CD14-positive monocyte (primary cell): ENCODE measurements around the gene YIF1B. TPM values are rescaled to one million over a fixed set of nuclear protein-coding genes. Genes with fewer than 3 reads are reported as not detected.

Source experiments
- DNase-seq, 3 donors: peaks; one replicate each; pipeline ENCODE4 v3.0.0-alpha.2; 2011 to 2022
- H2AFZ ChIP-seq: 2 replicates; pipeline ENCODE4 v1.6.0; 2012; ENCODE audit warnings: mild to moderate bottlenecking, low read depth, low read length, inconsistent platforms; ENCODE audit not compliant: insufficient read depth, poor library complexity, severe bottlenecking
- H3K27ac ChIP-seq, 2 donors: 1 replicate in 1 of 2; 2 replicates in 1 of 2; pipeline ENCODE4 v1.5.1; 2012 to 2013; ENCODE audit warnings: low read length in 2 of 2, control low read depth in 1 of 2, inconsistent platforms in 1 of 2, low read depth in 1 of 2, mild to moderate bottlenecking in 1 of 2
- H3K27me3 ChIP-seq, 2 donors: one replicate each; pipeline versions ENCODE4 v1.6.0 to v1.6.1; 2011 to 2013; ENCODE audit warnings: low read length in 2 of 2; ENCODE audit not compliant: control insufficient read depth in 2 of 2, insufficient read depth in 2 of 2
- H3K36me3 ChIP-seq, 2 donors: replicated peaks in 1 of 2; 1 replicate in 1 of 2; 2 replicates in 1 of 2; pipeline versions ENCODE4 v1.5.1 to v1.6.1; 2012 to 2013; ENCODE audit warnings: low read length in 2 of 2, control low read depth in 1 of 2, inconsistent platforms in 1 of 2, mild to moderate bottlenecking in 1 of 2; ENCODE audit not compliant: insufficient read depth in 2 of 2, control insufficient read depth in 1 of 2
- H3K4me1 ChIP-seq, 2 donors: 1 replicate in 1 of 2; 2 replicates in 1 of 2; pipeline versions ENCODE4 v1.5.1 to v1.6.1; 2012 to 2013; ENCODE audit warnings: low read length in 2 of 2, control low read depth in 1 of 2, inconsistent platforms in 1 of 2, mild to moderate bottlenecking in 1 of 2, moderate library complexity in 1 of 2; ENCODE audit not compliant: insufficient read depth in 2 of 2, control insufficient read depth in 1 of 2
- H3K4me2 ChIP-seq: replicated peaks from 2 replicates; pipeline ENCODE3; 2012; ENCODE audit warnings: low read length, moderate library complexity, mild to moderate bottlenecking; ENCODE audit not compliant: poor library complexity, severe bottlenecking; ENCODE audit errors: extremely low read depth
- H3K4me3 ChIP-seq, 3 experiments: fragments of 200-600 bp in 1 of 3; sonication (generic) in 1 of 3; replicated peaks in 1 of 3; 1 replicate in 2 of 3; 2 replicates in 1 of 3; pipeline ENCODE4 v1.5.1; 2011 to 2013; ENCODE audit warnings: low read length in 3 of 3, mild to moderate bottlenecking in 3 of 3, control low read depth in 2 of 3, low read depth in 2 of 3, inconsistent platforms in 1 of 3, moderate library complexity in 1 of 3
- H3K79me2 ChIP-seq: 2 replicates; pipeline ENCODE4 v1.6.0; 2012; ENCODE audit warnings: mild to moderate bottlenecking, control low read depth, inconsistent platforms, low read length, moderate library complexity; ENCODE audit not compliant: insufficient read depth
- H3K9ac ChIP-seq: 2 replicates; pipeline ENCODE4 v1.6.0; 2017; ENCODE audit warnings: low read length, mild to moderate bottlenecking; ENCODE audit not compliant: insufficient read depth, poor library complexity, severe bottlenecking
- H3K9me3 ChIP-seq, 2 donors: replicated peaks in 1 of 2; 1 replicate in 1 of 2; 2 replicates in 1 of 2; pipeline versions ENCODE4 v1.5.1 to v1.6.1; 2012 to 2013; ENCODE audit warnings: low read length in 2 of 2, control low read depth in 1 of 2; ENCODE audit not compliant: control insufficient read depth in 1 of 2, insufficient read depth in 1 of 2
- H4K20me1 ChIP-seq: 2 replicates; pipeline ENCODE4 v1.6.0; 2012; ENCODE audit warnings: mild to moderate bottlenecking, low read length, control low read depth, moderate library complexity; ENCODE audit not compliant: insufficient read depth
- H3K27ac Mint-ChIP-seq, 7 donors: one replicate each; pipeline ENCODE4 v1.8.0; 2020; ENCODE audit warnings: mild to moderate bottlenecking in 7 of 7, mixed read lengths in 7 of 7, moderate library complexity in 6 of 7, inconsistent platforms in 2 of 7
- H3K27me3 Mint-ChIP-seq, 3 donors: one replicate each; pipeline ENCODE4 v1.8.0; 2021 to 2022; ENCODE audit warnings: low read depth in 3 of 3, mild to moderate bottlenecking in 3 of 3, mixed read lengths in 3 of 3, moderate library complexity in 3 of 3, inconsistent platforms in 1 of 3
- H3K36me3 Mint-ChIP-seq, 2 donors: one replicate each; pipeline ENCODE4 v1.8.0; 2020; ENCODE audit warnings: mixed read lengths in 2 of 2, inconsistent platforms in 1 of 2, mild to moderate bottlenecking in 1 of 2
- H3K4me1 Mint-ChIP-seq: one replicate; pipeline ENCODE4 v1.8.0; 2020; ENCODE audit warnings: mild to moderate bottlenecking, mixed read lengths
- H3K4me3 Mint-ChIP-seq, 2 donors: one replicate each; pipeline ENCODE4 v1.8.0; 2020; ENCODE audit warnings: mild to moderate bottlenecking in 2 of 2, mixed read lengths in 2 of 2, moderate library complexity in 1 of 2
- H3K9me3 Mint-ChIP-seq, 7 donors: one replicate each; pipeline ENCODE4 v1.8.0; 2020 to 2022; ENCODE audit warnings: mixed read lengths in 7 of 7, mild to moderate bottlenecking in 6 of 7, moderate library complexity in 6 of 7, inconsistent platforms in 2 of 7
- CTCF ChIP-seq: fragments of 200-600 bp; IDR thresholded peaks from one replicate; pipeline ENCODE4 v1.8.0; 2022; ENCODE audit warnings: antibody characterized with exemption, mild to moderate bottlenecking
- WGBS: methylation state at CpG from one replicate; pipeline ENCODE4 v1.1.5; 2013; ENCODE audit warnings: missing lambda C conversion rate; ENCODE audit not compliant: insufficient coverage; 5-methylcytosine and 5-hydroxymethylcytosine counted together
- intact Hi-C, 2 donors: fragments of 100-400 bp; cut with micrococcal nuclease; formaldehyde crosslinking; loops; one replicate each; pipeline versions ENCODE4 v1.15.0 to v1.15.1; 2023
- polyA plus RNA-seq, 3 donors: library from polyadenylated mRNA; depleted of rRNA in 1 of 3; unstranded in 2 of 3; stranded (reverse) in 1 of 3; fragments of 300-500 nt in 2 of 3; fragments of >200 nt in 1 of 3; fragmentation: Illumina TruSeq in 2 of 3; gene quantifications; 1 replicate in 2 of 3; 2 replicates in 1 of 3; pipeline ENCODE4 v1.2.3, GENCODE V29; 2012 to 2021

YIF1B gene
- polyA plus RNA-seq, 3 donors, result 79.4 to 90.5 (median 86.1) TPM

DNA sequence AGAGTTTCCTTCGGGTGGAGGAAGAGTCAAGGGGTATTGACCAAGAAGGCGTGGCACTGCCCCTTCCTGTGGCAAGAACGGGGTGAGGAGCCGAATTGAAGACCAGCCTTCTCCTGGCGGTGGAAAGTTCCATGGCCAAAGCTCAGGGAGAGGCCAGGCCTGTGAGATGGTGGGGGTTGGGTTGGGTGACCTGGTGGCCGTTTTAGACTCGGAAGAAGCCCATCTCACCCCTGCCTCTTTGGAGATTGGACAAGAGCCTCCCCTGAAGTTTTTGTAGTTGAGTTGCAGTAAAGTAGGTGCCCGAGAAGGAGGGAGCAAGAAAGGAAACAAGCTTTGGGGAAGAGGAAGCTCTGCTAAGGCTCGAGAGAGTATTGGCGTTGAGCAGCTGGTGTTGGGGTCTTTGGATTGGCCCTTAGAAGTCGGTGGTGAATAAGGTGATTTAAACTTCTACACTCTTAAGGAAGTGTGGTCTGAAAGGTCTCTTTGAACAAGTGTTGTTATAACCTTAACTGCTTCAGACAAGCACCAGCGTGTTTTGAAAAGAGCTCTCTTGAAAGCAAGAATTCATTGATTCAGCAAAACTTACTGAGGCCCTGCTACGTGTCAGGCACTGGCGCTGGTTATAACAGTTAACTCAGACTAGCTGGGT lies 50.4 kb downstream of the YIF1B start:
- Histone ChIP-seq H3K4me1 (peaks cover 30 to 44% of the 10 kb centered on the region in 2 donors), H3K27ac (peak overlapping the region; percentile 82 to 89), H3K4me3 (peak overlapping the region; percentile 50 to 85 (median 56)), H3K27me3 (no peaks in the 10 kb centered on the region), H3K4me2 (peak overlapping the region; percentile 95), H3K9me3 (no peaks in the 10 kb centered on the region), H3K9ac (peak overlapping the region; percentile 79), H3K36me3 (no peaks in the 10 kb centered on the region), H3K79me2 (peaks cover 28% of the 10 kb centered on the region), H2AFZ (peak overlapping the region; percentile 93), H4K20me1 (peaks cover 20% of the 10 kb centered on the region)
- TF ChIP-seq CTCF, result no peak
- Mint-ChIP-seq H3K9me3 (peaks cover 0 to 2% (median 0%) of the 10 kb centered on the region in 7 donors), H3K27ac (peak overlapping the region; percentile 85 to 95 (median 88)), H3K4me1 (peaks cover 50% of the 10 kb centered on the region), H3K4me3 (peak overlapping the region; percentile 95 to 99), H3K36me3 (peaks cover 10 to 17% of the 10 kb centered on the region in 2 donors), H3K27me3 (peaks cover 6 to 12% (median 7%) of the 10 kb centered on the region in 3 donors)
- 6% methylated on average over 9 of the region's 14 CpGs for WGBS
- intact Hi-C loops, result no loop called here
- peak; percentile 25 to 45 (median 43) for DNase-seq

- Mint-ChIP-seq H3K4me3 (peak within 1 kb of the TSS; percentile 95 to 99), H3K9me3 (peaks cover 0 to 2% (median 0%) of the 10 kb centered on the region in 7 donors), H3K4me1 (peaks cover 50% of the 10 kb centered on the region), H3K36me3 (peaks cover 5 to 11% of the 10 kb centered on the region in 2 donors), H3K27ac (peak within 1 kb of the TSS; percentile 89 to 96 (median 95)), H3K27me3 (peaks cover 6 to 12% (median 10%) of the 10 kb centered on the region in 3 donors)
- Histone ChIP-seq H3K27me3 (no peaks in the 10 kb centered on the region), H3K27ac (peak within 1 kb of the TSS; percentile 82 to 89), H3K4me3 (peak within 1 kb of the TSS; percentile 50 to 85 (median 56)), H3K4me1 (peaks cover 30 to 44% of the 10 kb centered on the region in 2 donors), H3K36me3 (no peaks in the 10 kb centered on the region), H3K79me2 (peaks cover 21% of the 10 kb centered on the region), H3K4me2 (peak within 1 kb of the TSS; percentile 95), H4K20me1 (peaks cover 19% of the 10 kb centered on the region), H3K9ac (peak within 1 kb of the TSS; percentile 79), H2AFZ (peak within 1 kb of the TSS; percentile 93), H3K9me3 (no peaks in the 10 kb centered on the region)
- WGBS, result under 1% methylated on average over 78 of the region's 78 CpGs
- no peak for TF ChIP-seq CTCF
- peak; percentile 5 to 31 (median 13) for DNase-seq
- intact Hi-C loops, result no loop called here
These were observed 51.1 kb downstream of the YIF1B start, which contains the start of gene SPINT2 for GRCh38 chr19:38264486-38265212. Gene SPINT2, plus strand, starts transcription at chr19:38264573. Its CDS starts 320 bp downstream, at chr19:38264893.
